Fibroblast of gingiva (primary cell): ENCODE measurements around the gene ABCC8.

ENCODE experiments used
- DNase-seq: peaks from one replicate; pipeline ENCODE4 v3.0.0-alpha.2; 2011; ENCODE audit warnings: low read depth

The ABCC8 gene

GRCh38 chr11:17505146-17505545 lies 28.5 kb upstream of the ABCC8 start:
- no peak for DNase-seq

GRCh38 chr11:17504330-17505107 lies 27.9 kb upstream of the ABCC8 start:
- DNase-seq = peak; percentile 64

- no peak for DNase-seq
These were observed 26.0 kb upstream of the ABCC8 start for GRCh38 chr11:17502630-17503029.

- DNase-seq = no peak
These were observed 24.0 kb upstream of the ABCC8 start for GRCh38 chr11:17500673-17501072.

- no peak for DNase-seq
These were observed 21.8 kb upstream of the ABCC8 start for GRCh38 chr11:17498475-17498874.

GRCh38 chr11:17498058-17498457 lies 21.4 kb upstream of the ABCC8 start:
- no peak for DNase-seq

GRCh38 chr11:17496406-17496805 lies 19.8 kb upstream of the ABCC8 start:
- no peak for DNase-seq

- no peak for DNase-seq
These were observed 17.4 kb upstream of the ABCC8 start for GRCh38 chr11:17494019-17494418.

- DNase-seq = no peak
These were observed 14.3 kb upstream of the ABCC8 start for GRCh38 chr11:17490938-17491337.

- DNase-seq = no peak
These were observed 13.6 kb upstream of the ABCC8 start for GRCh38 chr11:17490232-17490631.

GRCh38 chr11:17489751-17490150 lies 13.1 kb upstream of the ABCC8 start:
- DNase-seq = no peak

- no peak for DNase-seq
These were observed 11.9 kb upstream of the ABCC8 start for GRCh38 chr11:17488563-17488962.

- DNase-seq = no peak
These were observed 10.0 kb upstream of the ABCC8 start for GRCh38 chr11:17486646-17487045.

GRCh38 chr11:17483505-17483904 lies 6.9 kb upstream of the ABCC8 start:
- no peak for DNase-seq

GRCh38 chr11:17481905-17482304 lies 5.3 kb upstream of the ABCC8 start:
- DNase-seq = no peak

GRCh38 chr11:17479284-17480214 lies 2.9 kb upstream of the ABCC8 start:
- DNase-seq = no peak

- DNase-seq = no peak
These were observed 1.4 kb upstream of the ABCC8 start for GRCh38 chr11:17478070-17478469.

- DNase-seq = no peak
These were observed 716 bp upstream of the ABCC8 start for GRCh38 chr11:17477361-17477760.

- DNase-seq = no peak
These were observed 364 bp upstream of the ABCC8 start for GRCh38 chr11:17477084-17477333.

GRCh38 chr11:17475666-17476316 lies 854 bp downstream of the ABCC8 start:
- no peak for DNase-seq

- no peak for DNase-seq
These were observed 3.4 kb downstream of the ABCC8 start for GRCh38 chr11:17473071-17473744.

GRCh38 chr11:17472467-17472866 lies 4.2 kb downstream of the ABCC8 start:
- DNase-seq = no peak
